ENCODE results near the gene GCK. TPM values are rescaled to one million over a fixed set of nuclear protein-coding genes. Genes with fewer than 3 reads are reported as not detected.

Gene GCK
- total RNA-seq, 1 donor from 2014 or later: 1.2 TPM

- no peak for DNase-seq (ENCODE audit: low spot score)
These were observed 71.3 kb downstream of the GCK start for GRCh38 chr7:44117801-44118429.

- no peak for DNase-seq (ENCODE audit: low spot score)
These were observed 72.2 kb downstream of the GCK start for GRCh38 chr7:44116789-44117666.

GRCh38 chr7:44116087-44116788 is 73.0 kb downstream of the GCK start:
- DNase-seq (ENCODE audit: low spot score): no peak

- no peak for DNase-seq (ENCODE audit: low spot score)
These were observed 74.5 kb downstream of the GCK start for GRCh38 chr7:44114586-44115310.

- DNase-seq (ENCODE audit: low spot score): no peak
These were observed 75.4 kb downstream of the GCK start for GRCh38 chr7:44113764-44114354.

DNA sequence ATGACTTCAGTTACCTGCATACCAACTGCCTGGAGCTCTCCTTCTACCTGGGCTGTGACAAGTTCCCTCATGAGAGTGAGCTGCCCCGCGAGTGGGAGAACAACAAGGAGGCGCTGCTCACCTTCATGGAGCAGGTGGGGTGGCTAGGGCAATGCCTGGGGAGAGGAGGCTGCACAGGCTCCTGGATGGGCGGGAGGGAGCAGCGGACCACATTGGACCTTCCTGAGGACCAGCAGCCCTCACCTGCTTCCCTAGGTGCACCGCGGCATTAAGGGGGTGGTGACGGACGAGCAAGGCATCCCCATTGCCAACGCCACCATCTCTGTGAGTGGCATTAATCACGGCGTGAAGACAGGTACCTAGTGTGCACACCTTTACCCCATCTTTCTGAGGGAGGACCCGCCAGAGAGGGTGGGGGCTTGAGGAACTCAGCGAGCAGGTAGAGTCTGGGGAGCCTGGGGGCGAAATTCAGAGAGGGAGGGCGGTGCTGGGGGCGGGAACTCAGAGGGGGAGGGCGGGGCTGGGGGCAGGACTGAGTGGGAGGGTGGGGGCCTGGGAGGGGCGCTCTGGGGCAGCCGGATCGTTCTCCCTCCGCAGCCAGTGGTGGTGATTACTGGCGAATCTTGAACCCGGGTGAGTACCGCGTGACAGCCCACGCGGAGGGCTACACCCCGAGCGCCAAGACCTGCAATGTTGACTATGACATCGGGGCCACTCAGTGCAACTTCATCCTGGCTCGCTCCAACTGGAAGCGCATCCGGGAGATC is 76.1 kb downstream of the GCK start:
- DNase-seq (ENCODE audit: low spot score): no peak

DNA sequence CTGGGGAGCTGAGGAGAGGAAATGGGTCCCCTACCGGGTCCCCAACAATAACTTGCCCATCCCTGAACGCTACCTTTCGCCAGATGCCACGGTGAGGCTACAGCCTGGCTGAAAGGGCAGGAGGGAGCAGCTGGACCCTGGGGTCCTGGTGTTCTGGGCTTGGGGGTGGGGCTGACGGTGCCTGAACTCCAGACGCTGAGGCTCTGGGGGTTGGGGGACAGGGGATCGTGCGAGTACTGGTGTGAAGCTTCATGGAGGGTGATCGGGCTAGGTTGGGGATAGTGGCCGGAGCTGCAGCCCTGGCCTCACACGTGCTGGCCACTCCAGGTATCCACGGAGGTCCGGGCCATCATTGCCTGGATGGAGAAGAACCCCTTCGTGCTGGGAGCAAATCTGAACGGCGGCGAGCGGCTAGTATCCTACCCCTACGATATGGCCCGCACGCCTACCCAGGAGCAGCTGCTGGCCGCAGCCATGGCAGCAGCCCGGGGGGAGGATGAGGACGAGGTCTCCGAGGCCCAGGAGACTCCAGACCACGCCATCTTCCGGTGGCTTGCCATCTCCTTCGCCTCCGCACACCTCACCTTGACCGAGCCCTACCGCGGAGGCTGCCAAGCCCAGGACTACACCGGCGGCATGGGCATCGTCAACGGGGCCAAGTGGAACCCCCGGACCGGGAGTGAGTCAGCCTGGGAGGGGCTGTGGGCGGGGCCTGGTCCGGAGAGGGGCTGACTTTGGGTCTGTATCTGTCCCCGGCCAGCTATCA is 76.8 kb downstream of the GCK start:
- no peak for DNase-seq (ENCODE audit: low spot score)

- no peak for DNase-seq (ENCODE audit: low spot score)
These were observed 77.5 kb downstream of the GCK start for GRCh38 chr7:44111761-44112160.

GRCh38 chr7:44110719-44111635 is 78.3 kb downstream of the GCK start:
- no peak for DNase-seq (ENCODE audit: low spot score)

GRCh38 chr7:44109991-44110390 is 79.2 kb downstream of the GCK start:
- no peak for DNase-seq (ENCODE audit: low spot score)

- no peak for DNase-seq (ENCODE audit: low spot score)
These were observed 80.2 kb downstream of the GCK start for GRCh38 chr7:44108768-44109750.

GRCh38 chr7:44107961-44108767 is 81.1 kb downstream of the GCK start:
- DNase-seq (ENCODE audit: low spot score): no peak

- no peak for DNase-seq (ENCODE audit: low spot score)
These were observed 81.9 kb downstream of the GCK start for GRCh38 chr7:44107116-44107960.

- DNase-seq (ENCODE audit: low spot score): no peak
These were observed 82.8 kb downstream of the GCK start for GRCh38 chr7:44106311-44107065.

DNA sequence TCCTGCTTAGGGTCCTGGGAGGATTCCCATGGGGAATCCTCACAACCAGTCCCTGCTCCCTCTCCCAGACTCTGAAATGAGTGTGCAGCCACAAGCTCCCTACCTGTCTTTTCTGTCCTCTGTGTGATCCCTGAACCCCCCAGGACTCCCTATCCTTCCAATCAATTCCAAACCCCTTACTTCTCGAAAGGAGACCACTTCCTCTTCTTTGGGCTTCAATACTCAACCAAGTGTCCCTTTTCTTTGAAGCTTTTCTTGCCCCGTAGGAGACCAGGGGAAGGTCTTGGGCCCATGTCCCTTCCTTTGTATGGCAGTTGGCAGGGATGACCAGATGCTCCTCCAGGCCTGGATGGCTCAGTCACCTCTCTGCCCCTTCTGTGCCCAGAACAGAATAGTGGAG is 83.4 kb downstream of the GCK start:
- DNase-seq (ENCODE audit: low spot score): no peak

All from umbilical cord (tissue), 2 donors.